ENCODE data around the gene WWTR1. TPM values are rescaled to one million over a fixed set of nuclear protein-coding genes. Genes with fewer than 3 reads are reported as not detected.

Gene WWTR1
- total RNA-seq, 6 experiments from 2014 or later, result 10.6 to 19.7 (median 15.3) TPM

GRCh38 chr3:149639093-149639486 is 18.7 kb downstream of the WWTR1 start:
- DNase-seq (no peak), ATAC-seq (peak in 1 of 4 donors; percentile 6)
- Histone ChIP-seq H3K27me3 (no peaks in the 10 kb centered on the region), H3K9me3 (no peaks in the 10 kb centered on the region), H3K27ac (peak overlapping the region in 2 of 3 donors; percentile 50 to 52), H3K4me1 (peaks cover 0 to 57% (median 8%) of the 10 kb centered on the region in 4 donors), H3K36me3 (no peaks in the 10 kb centered on the region), H3K4me3 (peak overlapping the region in 2 of 3 donors; percentile 13 to 46)
- intact Hi-C loops (cut with DNase I), result no loop called here
- TF ChIP-seq, protein P1, sequence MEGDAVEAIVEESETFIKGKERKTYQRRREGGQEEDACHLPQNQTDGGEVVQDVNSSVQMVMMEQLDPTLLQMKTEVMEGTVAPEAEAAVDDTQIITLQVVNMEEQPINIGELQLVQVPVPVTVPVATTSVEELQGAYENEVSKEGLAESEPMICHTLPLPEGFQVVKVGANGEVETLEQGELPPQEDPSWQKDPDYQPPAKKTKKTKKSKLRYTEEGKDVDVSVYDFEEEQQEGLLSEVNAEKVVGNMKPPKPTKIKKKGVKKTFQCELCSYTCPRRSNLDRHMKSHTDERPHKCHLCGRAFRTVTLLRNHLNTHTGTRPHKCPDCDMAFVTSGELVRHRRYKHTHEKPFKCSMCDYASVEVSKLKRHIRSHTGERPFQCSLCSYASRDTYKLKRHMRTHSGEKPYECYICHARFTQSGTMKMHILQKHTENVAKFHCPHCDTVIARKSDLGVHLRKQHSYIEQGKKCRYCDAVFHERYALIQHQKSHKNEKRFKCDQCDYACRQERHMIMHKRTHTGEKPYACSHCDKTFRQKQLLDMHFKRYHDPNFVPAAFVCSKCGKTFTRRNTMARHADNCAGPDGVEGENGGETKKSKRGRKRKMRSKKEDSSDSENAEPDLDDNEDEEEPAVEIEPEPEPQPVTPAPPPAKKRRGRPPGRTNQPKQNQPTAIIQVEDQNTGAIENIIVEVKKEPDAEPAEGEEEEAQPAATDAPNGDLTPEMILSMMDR (IDR thresholded peaks at IDR 0.05), result no peak
- TF ChIP-seq POLR2A (IDR thresholded peaks at IDR 0.05), result no peak
- WGBS (ENCODE audit: insufficient coverage, low coverage, low lambda C conversion rate, missing lambda C conversion rate), result 70% methylated on average over 2 of the region's 2 CpGs

DNA sequence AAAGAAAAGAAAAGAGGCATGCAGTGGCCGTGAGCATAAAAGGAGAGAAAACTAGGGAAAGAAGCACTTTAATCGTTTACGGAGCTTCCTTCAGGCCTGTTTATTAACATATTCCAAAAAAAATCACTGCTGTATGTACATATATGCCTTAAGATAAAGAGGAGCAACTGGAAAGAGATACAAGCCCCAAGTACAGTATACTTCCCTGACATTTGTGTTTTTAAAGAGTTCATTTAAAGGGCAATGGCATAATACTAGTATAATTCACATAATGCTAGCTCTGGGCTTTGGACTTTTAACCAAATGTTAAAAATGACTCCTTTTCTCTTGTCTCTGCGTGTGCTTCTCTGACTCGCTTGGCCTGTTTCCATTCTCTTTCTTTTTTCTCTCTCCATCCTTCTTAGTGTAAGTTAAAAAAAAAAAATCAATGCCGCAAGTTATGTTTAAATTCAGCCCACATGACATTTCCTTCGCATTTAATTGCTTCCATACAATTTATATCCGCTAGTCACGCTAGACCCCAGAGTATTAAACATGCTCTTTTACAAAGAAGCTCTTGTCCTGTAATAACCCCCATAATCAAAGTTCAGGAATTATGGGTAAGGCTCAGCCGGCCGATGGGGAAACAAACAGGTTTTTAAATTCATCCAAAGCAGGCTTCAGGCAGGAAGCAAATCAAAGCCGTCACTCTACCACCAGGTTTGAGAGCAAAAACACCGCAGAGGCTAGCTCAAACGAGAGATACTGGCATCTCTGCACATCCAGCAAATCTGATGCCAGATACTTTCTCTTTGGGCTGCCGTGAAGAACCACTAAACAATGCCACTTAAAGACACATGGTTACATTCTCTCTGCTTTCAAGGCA is 19.4 kb downstream of the WWTR1 start:
- Histone ChIP-seq H3K4me1 (peaks cover 0 to 52% (median 8%) of the 10 kb centered on the region in 4 donors), H3K4me3 (peak overlapping the region in 2 of 3 donors; percentile 13 to 46), H3K9me3 (no peaks in the 10 kb centered on the region), H3K36me3 (no peaks in the 10 kb centered on the region), H3K27me3 (no peaks in the 10 kb centered on the region), H3K27ac (peak overlapping the region in 2 of 3 donors; percentile 50 to 52)
- intact Hi-C loops (cut with DNase I), result no loop called here
- TF ChIP-seq, protein P1 (IDR thresholded peaks at IDR 0.05), result no peak
- TF ChIP-seq POLR2A (IDR thresholded peaks at IDR 0.05), result no peak
- DNase-seq (no peak), ATAC-seq (peak; percentile 26 to 61 (median 58))
- 35% methylated on average over 15 of the region's 15 CpGs for WGBS (ENCODE audit: insufficient coverage, low coverage, low lambda C conversion rate, missing lambda C conversion rate)

GRCh38 chr3:149635396-149635795 is 22.4 kb downstream of the WWTR1 start:
- Histone ChIP-seq H3K36me3 (no peaks in the 10 kb centered on the region), H3K4me1 (peaks cover 0 to 25% (median 9%) of the 10 kb centered on the region in 4 donors), H3K27me3 (no peaks in the 10 kb centered on the region), H3K9me3 (no peaks in the 10 kb centered on the region), H3K4me3 (no peak overlapping the region), H3K27ac (no peak overlapping the region)
- WGBS (ENCODE audit: insufficient coverage, low coverage, low lambda C conversion rate, missing lambda C conversion rate), result 65% methylated on average over 4 of the region's 4 CpGs
- ATAC-seq (no peak), DNase-seq (no peak)
- intact Hi-C loops (cut with DNase I), result no loop called here
- TF ChIP-seq POLR2A (IDR thresholded peaks at IDR 0.05), result no peak
- TF ChIP-seq, protein P1 (IDR thresholded peaks at IDR 0.05), result no peak

DNA sequence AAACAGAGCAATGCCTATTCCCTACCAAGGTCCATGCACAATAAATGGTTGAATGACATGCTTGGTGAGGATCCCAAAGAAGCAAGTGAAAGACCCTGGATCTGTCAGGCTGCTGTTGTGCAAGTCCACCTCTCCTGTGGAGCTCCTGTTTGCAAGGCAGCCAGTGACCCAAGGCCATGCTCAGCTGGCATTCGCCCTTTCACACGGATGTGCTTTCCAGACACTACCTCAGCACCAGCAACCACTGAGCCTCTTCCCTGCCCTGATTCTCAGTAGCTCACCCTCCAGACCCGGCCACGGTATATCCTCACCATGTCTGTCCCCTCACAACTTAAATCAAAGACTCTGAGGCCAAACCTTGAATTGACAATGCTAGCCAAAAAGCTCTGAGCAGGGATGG is 23.3 kb downstream of the WWTR1 start:
- Histone ChIP-seq H3K27me3 (no peaks in the 10 kb centered on the region), H3K4me1 (peaks cover 0 to 27% (median 11%) of the 10 kb centered on the region in 4 donors), H3K36me3 (no peaks in the 10 kb centered on the region), H3K9me3 (no peaks in the 10 kb centered on the region), H3K27ac (peak overlapping the region in 1 of 3 donors; percentile 9), H3K4me3 (no peak overlapping the region)
- intact Hi-C loops (cut with DNase I), result no loop called here
- 30% methylated on average over 4 of the region's 4 CpGs for WGBS (ENCODE audit: insufficient coverage, low coverage, low lambda C conversion rate, missing lambda C conversion rate)
- DNase-seq, result peak; percentile 47 to 75 (median 75)
- no peak for TF ChIP-seq POLR2A (IDR thresholded peaks at IDR 0.05)
- TF ChIP-seq, protein P1 (IDR thresholded peaks at IDR 0.05), result no peak
- ATAC-seq, result peak; percentile 74 to 89 (median 81)

Measured in right lobe of liver (tissue), 6 donors.